IPS-18c (cell line): ENCODE measurements around the gene TLE6.
A peak's percentile ranks its signal among the peaks of the same experiment; 100 is the strongest.
"Not testable (repeated sequence)": the region's sequence is repeated elsewhere in the genome, so short reads cannot be mapped to it uniquely, and the experiment has no call there.

Source experiments
- H3K4me3 ChIP-seq: 2 replicates; pipeline ENCODE4 v1.7.0; 2013; ENCODE audit warnings: low read depth, mild to moderate bottlenecking, low read length, moderate library complexity; ENCODE audit not compliant: insufficient read depth
- H3K9me3 ChIP-seq: one replicate; pipeline ENCODE4 v1.6.1; 2013; ENCODE audit warnings: mild to moderate bottlenecking, low read length, moderate library complexity; ENCODE audit not compliant: control insufficient read depth, insufficient read depth

TLE6 gene

DNA sequence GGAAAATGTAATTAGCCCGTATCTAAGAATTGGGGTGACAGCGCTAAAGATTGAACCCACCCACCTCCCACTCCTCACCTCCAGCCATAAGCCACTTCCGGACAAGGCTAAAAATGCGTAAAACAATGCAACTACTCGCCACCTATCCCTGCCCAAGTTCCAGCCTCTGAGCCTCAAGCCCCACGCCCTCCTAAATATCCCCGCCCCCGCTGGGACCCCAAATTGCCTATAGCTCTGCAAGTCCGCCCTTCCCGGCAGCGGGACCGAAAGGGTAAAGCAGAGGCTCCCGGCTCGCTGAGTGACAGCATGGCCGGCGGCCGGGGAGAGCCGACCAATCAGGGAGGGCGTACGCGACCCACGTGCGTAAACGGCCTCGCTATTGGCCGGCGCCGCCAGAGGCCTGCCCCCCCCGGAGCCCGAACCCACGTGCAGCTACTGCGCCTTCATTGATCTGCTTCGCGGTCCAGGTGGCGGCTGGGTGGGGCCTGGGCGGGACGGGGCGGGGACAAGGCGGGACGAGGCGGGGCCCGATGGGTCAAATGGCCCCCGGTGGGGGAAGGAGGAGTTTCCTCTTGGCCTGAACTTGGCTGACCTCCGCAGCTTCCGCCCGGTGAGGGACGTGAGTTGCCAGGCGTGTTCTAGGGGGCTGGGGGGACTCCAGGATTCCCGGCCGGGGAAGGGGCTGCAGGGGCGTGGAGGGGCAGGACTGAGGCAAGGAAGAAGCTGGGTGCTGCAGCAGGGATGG lies at the start of gene TLE6:
Gene TLE6 (plus strand): TSS at position 564 of the 745 bp plus-strand sequence. CDS start 670 bp downstream, outside the sequence.
- peak within 1 kb of the TSS; percentile 55 for H3K4me3 ChIP-seq
- H3K9me3 ChIP-seq = no peaks in the 10 kb centered on the region

DNA sequence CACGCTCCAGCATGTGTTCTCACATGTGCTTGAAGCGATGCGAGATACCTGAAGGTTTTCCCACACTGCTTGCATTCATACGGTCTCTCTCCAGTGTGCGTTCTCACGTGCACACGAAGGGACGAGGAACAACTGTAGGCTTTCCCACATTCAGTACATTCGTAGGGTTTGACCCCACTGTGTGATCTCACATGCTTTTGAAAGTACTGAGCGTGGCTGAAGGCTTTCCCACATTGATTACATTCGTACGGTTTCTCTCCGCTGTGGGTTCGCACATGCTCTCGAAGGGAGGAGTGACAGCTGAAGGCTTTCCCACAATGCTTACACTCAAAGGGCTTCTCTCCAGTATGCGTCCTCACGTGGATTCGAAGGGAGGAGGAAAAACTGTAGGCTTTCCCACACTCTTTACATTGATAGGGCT lies 43.9 kb upstream of the TLE6 start:
- Histone ChIP-seq H3K4me3 (no peak overlapping the region), H3K9me3 (peaks cover 31% of the 10 kb centered on the region)

DNA sequence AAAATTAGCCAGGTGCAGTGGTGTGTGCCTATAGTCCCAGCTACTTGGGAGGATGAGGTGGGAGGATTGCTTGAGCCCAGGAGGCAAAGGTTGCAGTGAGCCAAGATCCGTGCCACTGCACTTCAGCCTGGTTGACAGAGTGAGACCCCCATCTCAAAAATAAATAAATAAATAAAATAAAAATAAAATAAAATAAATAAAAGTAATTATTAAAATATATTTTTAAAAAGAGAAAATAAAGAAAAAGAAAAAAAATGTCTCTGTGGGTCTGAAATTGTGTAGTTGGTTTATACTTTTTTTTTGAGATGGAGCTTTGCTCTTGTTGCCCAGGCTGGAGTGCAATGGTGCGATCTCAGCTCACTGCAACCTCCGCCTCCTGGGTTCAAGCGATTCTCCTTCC lies 41.5 kb upstream of the TLE6 start:
- H3K9me3 ChIP-seq = peaks cover 31% of the 10 kb centered on the region
- not testable (repeated sequence) for H3K4me3 ChIP-seq

DNA sequence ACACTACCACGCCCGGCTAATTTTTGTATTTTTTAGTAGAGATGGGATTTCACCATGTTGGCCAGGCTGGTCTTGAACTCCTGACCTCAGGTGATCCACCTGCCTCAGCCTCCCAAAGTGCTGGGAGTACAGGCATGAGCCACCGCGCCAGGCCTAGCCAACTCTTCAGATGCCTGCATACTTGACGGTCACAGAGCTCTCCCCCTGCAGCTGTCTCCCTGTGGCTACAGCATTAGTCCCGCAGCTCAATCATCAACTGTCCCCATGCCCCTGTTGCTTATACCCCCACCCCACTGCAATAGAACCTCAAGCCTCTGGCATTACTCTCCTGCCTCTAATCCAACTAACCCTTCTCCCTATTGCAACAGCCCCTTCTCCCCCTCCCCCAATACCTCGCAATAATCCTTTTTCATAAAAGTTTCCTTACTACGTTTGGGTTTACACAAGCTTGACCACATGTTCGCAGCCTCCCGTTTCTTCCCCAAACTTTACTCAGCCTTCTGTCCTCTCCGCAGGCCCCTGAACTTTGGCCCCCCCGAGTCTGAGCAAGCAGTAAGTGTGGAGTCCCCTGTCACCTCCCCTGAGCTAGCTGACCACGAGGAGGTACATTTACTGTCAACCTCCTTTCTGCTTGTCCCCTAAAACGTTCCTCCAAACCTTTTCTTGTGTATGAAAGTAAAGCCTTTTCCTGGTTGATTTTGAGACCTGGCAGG lies 34.3 kb upstream of the TLE6 start:
- no peak overlapping the region for H3K4me3 ChIP-seq

DNA sequence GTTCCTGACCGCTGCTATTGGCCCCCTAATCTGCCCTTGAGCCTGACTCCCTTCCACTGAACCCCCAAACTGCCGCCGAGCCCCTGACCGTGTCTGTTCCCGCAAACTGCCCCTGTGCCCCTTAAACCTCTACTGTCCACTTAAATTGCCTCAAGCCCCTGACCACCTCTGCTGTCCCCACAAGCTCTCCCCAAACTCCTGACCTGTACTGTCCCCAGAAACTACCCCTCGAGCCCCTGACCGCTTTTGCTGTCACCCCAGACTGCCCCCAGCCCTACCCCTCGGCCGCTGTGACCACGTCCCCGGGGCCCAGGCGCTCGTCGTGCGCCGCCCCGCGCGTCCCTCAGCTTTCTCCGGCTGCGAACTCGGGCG lies 33.0 kb upstream of the TLE6 start:
- Histone ChIP-seq H3K4me3 (peak overlapping the region; percentile 97), H3K9me3 (no peaks in the 10 kb centered on the region)

More for the DNA sequence above, 34.3 kb upstream of the TLE6 start:
- no peaks in the 10 kb centered on the region for H3K9me3 ChIP-seq

DNA sequence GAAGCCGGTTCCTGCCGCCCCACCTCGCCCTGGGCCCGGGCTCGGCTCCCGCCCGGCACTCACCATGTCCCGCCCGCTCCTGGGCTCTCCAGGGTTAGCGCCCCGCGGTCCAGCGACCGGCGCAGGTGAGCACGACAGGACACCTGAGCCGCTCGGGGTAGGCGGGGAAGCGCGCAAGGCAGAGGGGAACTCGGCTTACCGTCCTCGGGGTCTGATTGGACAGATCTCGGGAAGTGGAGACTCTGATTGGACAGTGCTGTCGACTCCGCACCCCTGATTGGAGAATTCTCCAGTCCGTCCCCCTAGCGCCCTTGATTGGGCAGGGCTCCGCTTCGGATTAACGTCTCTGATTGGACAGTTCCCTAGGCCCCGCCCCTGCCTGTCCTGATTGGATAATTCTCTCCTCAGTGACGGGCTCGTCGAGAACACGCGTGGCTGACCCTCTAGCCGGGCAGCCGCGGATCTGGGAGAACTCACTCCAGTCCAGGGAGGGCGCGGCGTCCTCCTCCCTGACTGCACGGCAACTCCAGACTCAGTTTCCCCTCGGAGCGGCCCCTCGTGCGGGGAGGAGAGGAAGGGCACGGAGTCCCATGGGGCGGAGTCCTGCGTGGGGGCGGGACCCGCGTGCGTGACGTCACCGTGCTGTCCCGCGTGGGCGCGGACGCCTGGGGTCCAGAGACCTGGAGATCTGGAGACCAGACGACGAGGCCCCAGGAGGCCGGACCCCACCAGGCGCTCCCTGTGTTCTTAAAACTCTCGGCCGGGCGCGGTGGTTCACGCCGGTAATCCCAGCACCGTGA lies 32.4 kb upstream of the TLE6 start, which contains the start of gene ZNF77:
Gene ZNF77 (minus strand): TSS at position 197 of the 800 bp plus-strand sequence. CDS start 131 bp downstream, at position 66.
- H3K4me3 ChIP-seq = peak within 1 kb of the TSS; percentile 97
- no peaks in the 10 kb centered on the region for H3K9me3 ChIP-seq

DNA sequence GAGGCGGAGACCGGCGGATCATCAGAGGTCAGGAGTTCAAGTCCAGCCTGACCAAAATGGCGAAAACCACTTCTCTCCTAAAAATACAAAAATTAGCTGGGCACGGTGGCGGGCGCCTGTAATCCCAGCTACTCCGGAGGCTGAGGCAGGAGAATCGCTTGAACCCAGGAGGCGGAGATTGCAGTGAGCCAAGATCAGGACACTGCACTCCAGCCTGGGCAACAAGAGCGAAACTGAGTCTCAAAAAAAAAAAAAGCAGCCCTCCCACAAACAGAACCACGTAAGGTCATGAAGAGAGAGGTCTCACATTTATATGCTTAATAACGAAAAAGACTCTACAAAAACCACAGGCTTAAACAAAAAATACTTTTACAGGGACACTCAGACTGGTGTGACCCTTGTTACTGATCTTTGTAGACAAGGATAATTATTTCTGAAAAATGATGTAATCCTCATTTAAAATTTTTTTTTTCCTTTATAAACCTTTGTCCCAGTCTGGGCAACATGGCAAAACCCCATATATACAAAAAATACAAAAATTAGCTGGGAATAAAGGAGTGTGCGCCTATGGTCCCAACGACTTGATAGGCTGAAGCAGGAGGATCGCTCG lies 31.7 kb upstream of the TLE6 start:
- H3K9me3 ChIP-seq = no peaks in the 10 kb centered on the region
- peak overlapping the region; percentile 97 for H3K4me3 ChIP-seq

DNA sequence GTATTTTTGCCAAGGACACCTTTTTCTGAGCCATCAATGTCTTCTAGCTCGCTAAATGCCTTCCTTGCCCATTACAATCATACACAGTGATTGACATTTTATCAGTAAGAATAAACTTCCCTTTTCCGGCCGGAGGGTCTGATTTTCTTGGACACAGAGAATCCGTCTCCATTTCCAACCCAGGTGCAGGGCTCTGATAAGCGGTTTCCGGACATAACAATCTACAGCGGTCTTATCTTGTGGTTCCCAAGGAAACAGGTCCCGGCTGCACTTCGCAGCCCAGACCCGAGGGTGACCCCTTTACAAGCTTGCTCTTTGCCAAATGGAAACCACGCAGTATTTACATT lies 27.5 kb upstream of the TLE6 start:
- Histone ChIP-seq H3K9me3 (no peaks in the 10 kb centered on the region), H3K4me3 (peak overlapping the region; percentile 100)

DNA sequence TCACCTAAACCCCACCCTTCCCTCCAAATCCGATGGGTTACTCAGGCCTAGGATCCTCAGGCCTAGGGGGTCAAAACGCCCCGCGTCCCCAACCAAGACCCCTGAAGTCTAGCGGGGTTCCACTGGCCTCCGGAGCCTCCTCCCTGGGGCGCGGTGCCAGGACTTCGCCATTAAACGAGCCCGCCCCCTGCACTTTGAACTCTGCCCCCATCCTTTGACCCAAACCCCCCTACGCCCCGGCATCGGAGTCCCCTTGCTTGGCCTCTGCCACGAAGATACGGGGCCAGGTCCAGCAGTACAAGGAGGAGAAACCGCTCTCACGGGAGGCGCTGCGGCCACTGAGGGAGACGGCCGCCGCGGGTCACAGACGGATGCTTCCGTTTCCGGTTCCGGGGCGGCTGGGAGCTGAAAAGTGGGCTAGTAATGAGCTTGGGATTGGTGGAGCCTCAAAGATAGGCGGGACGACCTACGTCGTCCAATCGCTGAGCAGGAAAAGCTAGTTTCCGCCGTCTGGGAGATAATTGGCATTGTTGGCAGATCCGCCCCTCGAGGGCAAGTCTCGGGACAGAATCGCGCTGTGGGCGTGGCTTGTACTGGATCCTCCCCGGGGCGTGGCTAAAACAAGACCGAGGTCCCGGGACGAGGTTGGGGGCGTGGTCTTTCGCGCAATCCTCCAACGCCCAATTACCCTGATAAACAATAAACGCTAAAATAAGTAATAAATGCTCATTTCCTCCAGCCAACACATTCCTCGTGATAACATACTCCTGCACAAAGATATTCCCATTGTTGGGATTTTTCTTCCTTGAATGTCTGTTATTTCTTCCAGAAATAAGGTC lies 26.9 kb upstream of the TLE6 start:
- peak overlapping the region; percentile 100 for H3K4me3 ChIP-seq

DNA sequence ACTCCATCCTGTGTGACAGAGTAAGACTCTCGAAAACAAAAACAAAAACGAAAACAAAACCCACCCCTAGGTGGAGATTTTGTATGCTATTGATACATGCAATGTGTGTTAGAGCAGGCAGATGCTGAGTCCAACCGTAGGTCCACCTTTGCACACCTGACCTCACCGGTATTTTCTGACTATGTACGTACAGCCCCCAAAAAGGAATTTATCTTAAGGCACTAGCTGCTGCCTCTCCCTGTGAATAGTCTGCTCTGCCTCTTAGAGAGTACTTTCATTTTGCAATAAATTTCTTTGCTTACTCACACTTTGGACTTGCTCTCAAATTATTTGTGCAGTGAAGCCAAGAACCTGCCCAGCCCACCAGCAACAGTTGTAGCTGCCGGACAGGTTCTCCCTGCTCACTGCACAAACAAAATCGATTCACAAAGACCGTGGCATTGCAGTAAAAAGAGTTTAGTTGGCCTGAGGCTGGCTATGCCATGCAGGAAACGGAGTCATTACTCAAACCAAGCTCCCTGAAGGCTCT lies 24.3 kb upstream of the TLE6 start:
- H3K4me3 ChIP-seq = no peak overlapping the region
- no peaks in the 10 kb centered on the region for H3K9me3 ChIP-seq

More for the DNA sequence above, 26.9 kb upstream of the TLE6 start:
- H3K9me3 ChIP-seq = no peaks in the 10 kb centered on the region

DNA sequence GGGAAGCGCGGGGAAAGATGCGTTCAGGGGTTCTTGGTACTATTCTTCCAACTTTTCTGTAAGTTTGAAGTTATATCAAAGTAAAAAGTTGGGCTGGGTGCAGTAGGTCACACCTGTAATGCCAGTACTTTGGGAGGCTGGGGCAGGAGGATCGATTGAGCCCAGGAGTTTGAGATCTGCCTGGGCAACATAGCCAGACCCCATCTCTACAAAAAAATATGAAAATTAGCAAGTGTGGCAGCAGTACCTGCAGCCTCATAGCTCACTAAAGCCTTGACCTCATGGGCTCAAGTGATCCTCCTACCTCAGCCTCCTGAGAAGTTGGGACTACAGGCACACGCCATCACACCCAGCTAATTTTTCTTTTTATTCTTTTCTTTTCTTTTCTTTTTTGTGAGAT lies 20.2 kb upstream of the TLE6 start:
- no peaks in the 10 kb centered on the region for H3K9me3 ChIP-seq
- no peak overlapping the region for H3K4me3 ChIP-seq

DNA sequence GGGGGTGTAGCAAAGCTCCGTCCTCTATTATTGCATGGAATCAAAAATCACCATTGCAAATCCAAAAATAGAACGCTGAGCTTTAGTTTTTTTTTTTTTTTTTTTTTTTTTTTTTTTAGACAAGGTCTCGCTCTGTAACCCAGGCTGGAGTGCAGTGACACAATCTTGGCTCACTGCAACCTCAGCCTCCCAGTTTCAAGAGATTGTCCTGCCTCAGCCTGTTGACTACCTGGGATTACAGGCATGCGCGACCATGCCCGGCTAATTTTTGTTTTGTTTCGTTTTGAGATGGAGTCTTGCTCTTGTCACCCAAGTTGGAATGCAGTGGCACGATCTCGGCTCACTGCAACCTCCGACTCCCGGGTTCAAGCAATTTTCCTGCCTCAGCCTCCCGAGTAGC lies 17.2 kb upstream of the TLE6 start:
- Histone ChIP-seq H3K4me3 (no peak overlapping the region), H3K9me3 (no peaks in the 10 kb centered on the region)

DNA sequence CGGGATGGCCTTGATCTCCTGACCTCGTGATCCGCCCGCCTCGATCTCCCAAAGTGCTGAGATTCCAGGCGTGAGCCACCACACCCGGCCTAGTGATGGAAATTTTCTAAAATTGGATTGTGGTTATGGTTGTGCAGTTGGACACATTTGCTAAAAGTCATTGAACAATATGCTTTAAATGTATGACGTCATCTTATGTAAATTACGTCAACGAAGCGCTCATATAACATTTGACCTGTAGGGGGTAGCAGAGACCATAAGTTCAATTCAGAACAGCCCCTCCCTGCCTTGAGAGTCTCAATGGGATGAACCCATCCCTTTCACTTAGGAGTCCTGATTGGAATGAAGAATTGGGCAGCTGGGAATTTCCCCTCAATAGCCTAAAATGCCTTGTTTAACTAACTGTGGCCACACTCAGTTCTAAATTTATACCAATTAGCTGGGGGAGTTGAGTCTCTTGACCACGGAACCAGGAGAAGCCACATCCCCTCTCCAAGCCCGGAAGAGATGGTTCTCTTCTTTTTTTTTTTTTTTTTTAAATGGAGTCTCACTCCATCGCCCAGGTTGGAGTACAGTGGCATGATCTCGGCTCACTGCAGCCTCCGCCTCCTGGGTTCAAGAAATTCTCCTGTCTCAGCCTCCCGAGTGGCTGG lies 15.2 kb upstream of the TLE6 start:
- H3K4me3 ChIP-seq = no peak overlapping the region
- no peaks in the 10 kb centered on the region for H3K9me3 ChIP-seq

DNA sequence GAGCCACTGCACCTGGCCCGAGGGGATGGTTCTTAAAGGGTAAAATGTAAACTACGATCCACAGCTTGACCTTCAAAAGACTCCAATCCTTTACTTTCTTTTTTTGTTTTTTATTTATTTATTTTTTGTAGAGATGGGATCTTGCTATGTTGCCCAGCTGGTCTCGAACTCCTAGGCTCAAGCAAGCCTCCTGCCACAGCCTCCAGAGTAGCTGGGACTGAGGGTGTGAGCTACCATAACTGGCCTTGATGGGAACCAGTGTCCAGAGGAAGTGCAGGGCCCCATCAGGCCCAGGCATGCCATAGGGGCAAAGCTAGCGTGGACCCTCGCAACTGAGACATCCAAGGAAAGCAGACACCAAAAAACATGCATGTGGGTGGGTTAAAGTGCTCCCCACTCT lies 14.2 kb upstream of the TLE6 start:
- Histone ChIP-seq H3K9me3 (no peaks in the 10 kb centered on the region), H3K4me3 (no peak overlapping the region)

DNA sequence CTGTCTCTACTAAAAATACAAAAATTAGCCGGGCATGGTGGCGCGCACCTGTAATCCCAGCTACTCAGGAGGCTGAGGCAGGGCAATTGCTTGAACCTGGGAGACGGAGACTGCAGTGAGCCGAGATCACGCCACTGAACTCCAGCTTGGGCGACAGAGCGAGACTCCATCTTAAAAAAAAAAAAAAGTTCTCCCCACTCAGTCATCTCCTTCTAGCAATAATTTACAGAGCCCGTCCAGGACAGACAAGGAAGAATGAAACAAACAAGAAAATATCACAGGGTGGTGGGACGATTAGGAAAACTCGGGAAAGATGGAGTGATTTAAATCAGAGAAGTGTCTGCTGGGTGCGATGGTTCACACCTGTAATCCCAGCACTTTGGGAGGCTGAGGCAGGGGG lies 13.7 kb upstream of the TLE6 start:
- H3K9me3 ChIP-seq, H3K4me3 ChIP-seq: not testable (repeated sequence)

DNA sequence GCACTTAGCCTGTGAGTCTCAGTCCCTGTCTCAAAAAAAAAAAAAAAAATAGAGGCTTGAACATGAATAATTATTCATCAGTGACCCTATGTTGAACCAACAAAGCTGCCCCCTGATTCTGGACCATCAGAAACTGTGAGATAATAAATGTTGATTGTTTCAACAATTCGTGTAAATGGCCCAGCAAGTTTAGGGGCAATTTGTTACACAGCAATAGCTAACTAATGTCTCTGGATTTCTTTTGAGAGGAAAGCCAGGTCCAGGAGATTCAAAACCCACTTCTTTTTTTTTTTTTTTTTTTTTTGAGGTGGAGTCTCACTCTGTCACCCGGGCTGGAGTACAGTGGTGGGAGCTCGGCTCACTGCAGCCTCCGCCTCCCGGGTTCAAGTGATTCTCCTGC lies 12.5 kb upstream of the TLE6 start:
- Histone ChIP-seq H3K4me3 (no peak overlapping the region), H3K9me3 (no peaks in the 10 kb centered on the region)
